Activated T-cell treated with anti-CD3 and anti-CD28 coated beads, Interleukin-2, amount 50 U/mL, for 24 hours (primary cell): ENCODE data around the gene TANGO2.

ENCODE experiments used
- DNase-seq: peaks from one replicate; pipeline ENCODE4 v3.0.0-alpha.2; 2020
- H3K27ac Mint-ChIP-seq: 2 replicates; pipeline ENCODE4 v1.8.0; 2020; ENCODE audit warnings: mild to moderate bottlenecking, mixed read lengths
- H3K27me3 Mint-ChIP-seq: 2 replicates; pipeline ENCODE4 v1.8.0; 2020; ENCODE audit warnings: mixed read lengths
- H3K36me3 Mint-ChIP-seq: 2 replicates; pipeline ENCODE4 v1.8.0; 2020; ENCODE audit warnings: low read depth, mixed read lengths
- H3K4me1 Mint-ChIP-seq: 2 replicates; pipeline ENCODE4 v1.8.0; 2020; ENCODE audit warnings: low read depth, mixed read lengths
- H3K4me3 Mint-ChIP-seq: 2 replicates; pipeline ENCODE4 v1.8.0; 2020; ENCODE audit warnings: mild to moderate bottlenecking, moderate library complexity, mixed read lengths
- H3K9me3 Mint-ChIP-seq: 2 replicates; pipeline ENCODE4 v1.8.0; 2020; ENCODE audit warnings: mixed read lengths

TANGO2 gene

GRCh38 chr22:19980766-19981165, 40.1 kb upstream of the TANGO2 start:
- no peaks in the 10 kb centered on the region for H3K27me3 Mint-ChIP-seq
- DNase-seq: no peak
- no peak overlapping the region for H3K27ac Mint-ChIP-seq
- H3K36me3 Mint-ChIP-seq: no peaks in the 10 kb centered on the region
- no peak overlapping the region for H3K4me3 Mint-ChIP-seq
- no peaks in the 10 kb centered on the region for H3K9me3 Mint-ChIP-seq
- no peaks in the 10 kb centered on the region for H3K4me1 Mint-ChIP-seq

DNA sequence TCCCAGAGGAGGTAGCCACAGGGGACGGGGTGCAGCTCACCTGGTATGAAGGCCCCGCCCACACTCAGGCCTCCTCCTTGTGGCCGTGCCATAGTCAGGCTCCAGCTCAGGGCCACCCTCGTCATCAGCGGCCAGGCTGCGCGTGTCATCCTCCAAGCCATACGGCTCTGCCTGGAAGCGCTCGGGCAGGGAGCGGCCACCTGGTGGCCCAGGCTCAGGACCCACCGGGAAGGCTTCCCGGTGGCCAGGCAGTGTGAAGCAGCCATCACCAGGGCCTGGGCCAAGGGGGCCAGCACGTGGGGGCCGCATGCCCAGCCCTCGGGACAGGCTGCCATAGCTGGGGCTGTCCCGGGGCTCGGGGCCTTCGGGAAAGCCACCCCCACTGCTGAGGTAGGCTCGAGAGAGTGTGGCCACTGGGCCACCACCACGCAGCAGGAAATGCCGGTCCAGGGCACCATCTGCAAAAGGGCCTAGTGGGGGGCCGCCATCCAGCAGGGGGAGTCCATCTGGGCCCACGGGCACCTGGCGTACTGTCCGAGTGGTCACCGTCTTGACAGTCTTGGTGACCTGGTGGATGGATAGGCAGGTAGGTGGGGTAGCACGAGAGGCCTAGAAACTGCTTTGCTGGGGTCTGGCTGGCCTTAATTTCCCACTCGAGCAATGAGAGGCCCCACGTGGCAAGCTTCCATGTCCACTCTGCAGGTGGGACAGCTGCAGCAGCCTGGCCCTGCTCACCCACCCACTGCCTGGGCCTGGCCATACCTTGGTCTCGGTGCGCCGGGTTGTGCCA, 39.5 kb upstream of the TANGO2 start:
- H3K4me3 Mint-ChIP-seq: no peak overlapping the region
- H3K4me1 Mint-ChIP-seq: peaks cover 2% of the 10 kb centered on the region
- no peaks in the 10 kb centered on the region for H3K9me3 Mint-ChIP-seq
- no peak for DNase-seq
- no peaks in the 10 kb centered on the region for H3K36me3 Mint-ChIP-seq
- H3K27ac Mint-ChIP-seq: no peak overlapping the region
- no peaks in the 10 kb centered on the region for H3K27me3 Mint-ChIP-seq

DNA sequence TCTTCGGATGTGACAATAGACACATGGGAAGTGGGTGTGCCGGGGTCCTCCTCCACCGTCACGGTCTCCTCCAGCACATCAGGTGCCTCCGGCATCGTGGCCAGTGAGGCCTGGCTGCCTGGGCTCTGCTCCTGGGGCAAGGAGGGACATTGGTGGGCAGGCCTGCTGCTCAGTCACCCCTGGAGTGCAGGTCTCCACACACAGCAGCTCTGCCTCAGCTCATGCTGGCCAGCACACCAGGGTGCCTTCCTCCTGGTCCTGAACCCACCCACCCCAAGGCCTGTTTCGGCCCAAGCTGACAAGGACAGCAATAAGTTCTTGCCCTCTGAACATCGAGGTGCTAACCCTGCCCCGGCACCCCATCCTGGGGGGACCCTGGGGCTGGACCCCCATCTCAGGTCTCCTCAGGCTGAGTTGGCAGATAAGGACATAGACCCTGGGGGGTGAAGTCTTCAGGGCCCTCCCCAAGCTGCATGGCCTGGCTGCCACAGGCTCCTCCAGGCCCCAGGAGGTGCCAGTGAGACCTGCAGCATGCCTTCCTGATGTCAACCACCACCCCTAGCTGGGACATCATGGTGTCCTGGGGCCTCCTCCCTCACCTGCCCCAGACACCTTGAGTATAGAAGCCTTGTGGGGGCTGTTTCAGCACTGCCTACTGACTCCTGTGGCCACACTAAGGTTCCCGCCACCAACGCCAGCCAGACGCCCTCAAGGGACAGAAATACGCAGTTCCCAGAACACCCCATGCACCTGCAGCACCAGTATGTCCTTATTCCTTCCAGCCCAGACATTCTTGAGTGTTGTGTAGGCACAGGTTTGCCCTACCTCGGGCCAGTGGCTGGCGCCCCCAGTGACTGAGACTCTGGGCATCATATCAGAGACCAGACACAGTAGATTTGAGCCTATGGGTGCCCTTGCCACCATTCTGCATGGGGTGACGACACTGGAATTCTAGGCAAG, 38.7 kb upstream of the TANGO2 start:
- DNase-seq: no peak
- H3K36me3 Mint-ChIP-seq: no peaks in the 10 kb centered on the region
- H3K4me1 Mint-ChIP-seq: peaks cover 4% of the 10 kb centered on the region
- no peak overlapping the region for H3K4me3 Mint-ChIP-seq
- no peaks in the 10 kb centered on the region for H3K27me3 Mint-ChIP-seq
- H3K9me3 Mint-ChIP-seq: no peaks in the 10 kb centered on the region
- no peak overlapping the region for H3K27ac Mint-ChIP-seq

- no peaks in the 10 kb centered on the region for H3K36me3 Mint-ChIP-seq
- H3K4me1 Mint-ChIP-seq: peaks cover 4% of the 10 kb centered on the region
- H3K27me3 Mint-ChIP-seq: no peaks in the 10 kb centered on the region
- no peak overlapping the region for H3K4me3 Mint-ChIP-seq
- H3K27ac Mint-ChIP-seq: no peak overlapping the region
- no peak for DNase-seq
- no peaks in the 10 kb centered on the region for H3K9me3 Mint-ChIP-seq
Observed at GRCh38 chr22:19982991-19983578, 37.8 kb upstream of the TANGO2 start.

- H3K27ac Mint-ChIP-seq: no peak overlapping the region
- no peaks in the 10 kb centered on the region for H3K36me3 Mint-ChIP-seq
- no peak overlapping the region for H3K4me3 Mint-ChIP-seq
Observed at GRCh38 chr22:19983741-19984140, 37.2 kb upstream of the TANGO2 start.

DNA sequence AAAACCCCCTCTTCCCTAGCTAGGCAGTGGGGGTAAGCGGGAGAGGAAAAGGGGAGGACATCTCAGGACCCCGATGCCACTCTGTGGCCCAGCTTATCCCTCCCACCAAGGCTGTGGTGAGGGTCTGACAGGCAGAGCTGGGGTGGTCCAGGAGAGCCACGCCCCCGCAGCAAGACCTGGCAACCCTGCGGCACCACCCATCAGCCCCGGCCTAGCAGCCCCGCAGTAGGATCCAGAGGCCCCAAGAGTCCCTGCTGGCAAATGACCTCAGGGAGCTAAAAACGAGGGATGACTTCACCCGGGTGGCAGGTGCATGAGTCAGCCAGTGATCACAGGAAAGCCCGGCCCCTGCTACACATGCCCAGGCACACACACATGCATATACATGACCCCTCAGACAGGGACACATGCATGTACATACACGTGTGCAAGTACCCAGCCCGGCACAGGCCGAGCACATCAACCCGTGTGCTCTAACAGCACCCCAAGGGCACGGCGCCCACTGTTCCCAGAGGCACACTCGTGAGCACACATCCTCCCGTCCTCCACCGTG, 36.6 kb upstream of the TANGO2 start:
- Mint-ChIP-seq H3K27me3 (no peaks in the 10 kb centered on the region), H3K4me3 (no peak overlapping the region), H3K27ac (no peak overlapping the region), H3K36me3 (no peaks in the 10 kb centered on the region), H3K9me3 (no peaks in the 10 kb centered on the region), H3K4me1 (peaks cover 4% of the 10 kb centered on the region)
- DNase-seq: no peak

More at GRCh38 chr22:19983741-19984140, 37.2 kb upstream of the TANGO2 start:
- peaks cover 4% of the 10 kb centered on the region for H3K4me1 Mint-ChIP-seq
- no peaks in the 10 kb centered on the region for H3K27me3 Mint-ChIP-seq
- no peak for DNase-seq
- no peaks in the 10 kb centered on the region for H3K9me3 Mint-ChIP-seq

DNA sequence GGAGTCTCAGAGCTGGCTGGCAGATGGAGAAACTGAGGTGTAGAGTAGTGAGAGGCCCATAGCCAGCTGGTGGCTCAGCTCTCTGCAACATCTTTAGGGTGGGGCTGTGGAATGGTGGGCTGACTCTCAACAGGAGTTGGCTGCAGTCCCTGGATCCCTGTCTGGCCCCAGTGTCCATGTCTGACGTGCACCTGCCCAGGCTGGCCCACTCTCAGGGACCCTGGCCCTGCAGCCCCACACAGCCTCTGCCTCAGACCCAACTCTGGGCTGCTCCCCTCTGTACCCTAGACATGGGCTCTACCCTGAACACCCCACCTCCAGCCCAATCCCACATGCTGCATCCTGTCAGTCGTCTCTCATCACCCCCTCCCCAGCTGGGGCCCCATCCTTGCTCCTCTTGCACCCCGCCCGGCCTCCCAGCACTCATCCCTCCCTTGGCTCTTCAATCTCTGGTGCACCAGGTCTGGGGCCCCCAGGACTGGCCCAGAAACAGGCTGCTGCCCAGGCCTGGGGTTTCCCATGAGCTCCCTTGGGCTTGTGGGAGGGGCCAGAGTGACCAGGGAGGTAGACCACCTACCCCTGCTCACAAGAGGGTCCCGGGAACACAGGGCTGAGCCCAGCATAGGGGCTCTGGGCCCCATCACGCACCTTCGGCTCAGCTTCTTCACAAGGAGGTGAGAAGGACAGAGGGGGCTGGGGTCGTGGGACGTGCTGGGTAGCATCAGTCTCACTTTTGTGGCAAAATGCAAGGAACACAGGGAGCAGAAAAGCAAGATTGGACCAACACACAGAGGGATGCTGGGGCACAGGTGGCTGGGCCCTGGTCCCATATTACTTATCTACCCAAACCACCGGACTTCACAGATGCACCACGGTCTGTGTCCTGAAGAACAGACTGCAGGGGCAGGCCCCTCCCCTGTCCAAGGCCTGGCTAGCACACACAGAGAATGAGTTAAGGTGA, 35.8 kb upstream of the TANGO2 start:
- Mint-ChIP-seq H3K4me3 (no peak overlapping the region), H3K27me3 (no peaks in the 10 kb centered on the region), H3K27ac (no peak overlapping the region), H3K36me3 (no peaks in the 10 kb centered on the region), H3K9me3 (no peaks in the 10 kb centered on the region), H3K4me1 (peaks cover 4% of the 10 kb centered on the region)
- DNase-seq: no peak

GRCh38 chr22:19986011-19986409, 34.9 kb upstream of the TANGO2 start:
- Mint-ChIP-seq H3K4me3 (peak overlapping the region; percentile 52), H3K9me3 (no peaks in the 10 kb centered on the region), H3K27ac (no peak overlapping the region), H3K27me3 (no peaks in the 10 kb centered on the region), H3K4me1 (peaks cover 4% of the 10 kb centered on the region), H3K36me3 (no peaks in the 10 kb centered on the region)
- DNase-seq: no peak

GRCh38 chr22:19986410-19987341, 34.2 kb upstream of the TANGO2 start:
- Mint-ChIP-seq H3K27ac (no peak overlapping the region), H3K9me3 (no peaks in the 10 kb centered on the region), H3K4me3 (peak overlapping the region; percentile 52), H3K36me3 (no peaks in the 10 kb centered on the region), H3K27me3 (no peaks in the 10 kb centered on the region), H3K4me1 (peaks cover 4% of the 10 kb centered on the region)
- peak; percentile 79 for DNase-seq

DNA sequence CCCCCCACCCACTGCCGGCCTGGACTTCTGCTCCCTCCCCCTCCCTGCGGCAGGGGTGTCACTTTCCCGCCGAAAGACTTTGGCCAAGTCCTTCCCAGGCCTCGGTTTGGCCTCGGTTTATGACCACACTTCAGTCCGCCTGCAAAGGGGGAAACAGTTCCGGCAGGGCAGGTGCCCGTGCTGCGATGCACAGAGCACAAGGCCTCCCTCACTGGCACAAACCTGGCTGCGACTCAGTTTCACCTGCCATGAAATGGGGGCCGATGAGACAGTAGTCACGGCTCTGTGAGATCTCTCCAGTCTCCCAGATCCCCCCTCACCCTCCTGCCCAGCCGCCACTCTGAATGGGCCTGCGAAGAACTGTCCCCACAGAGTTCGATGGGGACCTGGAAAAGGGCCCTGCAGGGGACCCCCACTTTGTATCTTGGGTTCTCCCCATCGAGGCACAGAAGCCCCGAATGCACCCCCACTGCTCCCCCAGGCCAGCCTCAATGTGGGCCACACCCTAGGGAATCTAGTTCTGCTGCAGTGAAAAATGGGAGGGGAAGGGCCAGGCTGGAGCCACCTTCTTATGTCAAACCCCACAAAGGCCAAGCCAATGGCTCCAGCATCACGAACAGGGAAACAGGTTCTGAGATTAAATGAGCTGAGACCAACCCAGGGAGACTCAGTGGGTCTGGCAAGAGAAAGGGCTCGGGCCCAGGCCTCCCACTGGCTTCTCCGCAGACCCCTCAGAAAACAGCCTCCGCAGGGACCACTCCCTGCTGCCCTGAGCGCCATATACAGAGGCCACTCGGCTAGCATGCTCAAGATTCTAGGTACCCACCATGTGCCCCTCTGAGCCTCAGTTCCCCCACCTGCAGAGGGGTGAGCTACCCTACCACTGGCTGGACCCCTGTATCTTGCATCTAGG, 33.3 kb upstream of the TANGO2 start:
- DNase-seq: no peak
- Mint-ChIP-seq H3K4me3 (peak overlapping the region; percentile 25), H3K27me3 (no peaks in the 10 kb centered on the region), H3K9me3 (no peaks in the 10 kb centered on the region), H3K27ac (no peak overlapping the region), H3K4me1 (peaks cover 4% of the 10 kb centered on the region), H3K36me3 (no peaks in the 10 kb centered on the region)

DNA sequence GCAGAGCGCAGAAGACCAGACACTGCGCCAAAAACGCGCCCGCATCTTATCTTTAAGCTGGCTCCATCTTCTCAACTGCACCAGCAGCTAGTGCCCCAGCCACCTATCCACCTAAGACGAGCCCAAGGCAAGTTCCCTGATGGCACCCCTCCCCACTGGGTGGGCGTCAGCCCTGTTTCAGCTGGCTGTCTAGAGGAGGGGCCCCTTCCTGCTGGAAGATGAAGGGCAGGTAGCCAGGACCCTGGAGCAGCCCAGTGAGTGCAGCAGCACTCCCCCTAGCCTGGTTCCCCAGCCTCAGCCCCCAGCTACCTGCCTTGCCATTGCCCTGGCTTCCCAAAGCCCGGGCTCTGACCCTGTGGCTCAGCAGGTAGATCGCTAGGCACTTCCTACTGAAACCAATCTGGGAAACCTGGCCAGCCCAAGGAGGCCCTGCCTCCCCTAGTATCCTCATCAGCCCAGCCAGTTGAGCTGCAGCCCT, 32.5 kb upstream of the TANGO2 start:
- Mint-ChIP-seq H3K9me3 (no peaks in the 10 kb centered on the region), H3K4me3 (no peak overlapping the region), H3K4me1 (peaks cover 4% of the 10 kb centered on the region), H3K27me3 (no peaks in the 10 kb centered on the region), H3K36me3 (no peaks in the 10 kb centered on the region), H3K27ac (no peak overlapping the region)
- DNase-seq: no peak
